Astrocyte of the spinal cord (primary cell): ENCODE results near the gene DEDD.
A peak's percentile ranks its signal among the peaks of the same experiment; 100 is the strongest.

Source experiments
- DNase-seq: peaks from one replicate; pipeline ENCODE4 v3.0.0; 2011; ENCODE audit warnings: low read depth, low spot score
- H3K4me3 ChIP-seq: 2 replicates; pipeline ENCODE4 v1.5.1; 2011; ENCODE audit warnings: low read depth, mild to moderate bottlenecking, low read length, moderate library complexity
- in situ Hi-C: cut with HindIII; loops from 2 replicates; pipeline ENCODE4 v1.10.0; 2017; ENCODE audit warnings: low sequenced_read_pairs
- TF ChIP-seq, protein P1 (sequence below): IDR thresholded peaks from 2 replicates; pipeline ENCODE4 v1.5.1; 2012; ENCODE audit warnings: low read depth, mild to moderate bottlenecking, low read length, inconsistent platforms

Gene DEDD

GRCh38 chr1:161098210-161099068 is 34.0 kb downstream of the DEDD start, which contains the start of gene KLHDC9:
TSS of gene KLHDC9 (plus strand) at chr1:161098361. CDS start at chr1:161098536, 175 bp downstream.
- TF ChIP-seq, protein P1, sequence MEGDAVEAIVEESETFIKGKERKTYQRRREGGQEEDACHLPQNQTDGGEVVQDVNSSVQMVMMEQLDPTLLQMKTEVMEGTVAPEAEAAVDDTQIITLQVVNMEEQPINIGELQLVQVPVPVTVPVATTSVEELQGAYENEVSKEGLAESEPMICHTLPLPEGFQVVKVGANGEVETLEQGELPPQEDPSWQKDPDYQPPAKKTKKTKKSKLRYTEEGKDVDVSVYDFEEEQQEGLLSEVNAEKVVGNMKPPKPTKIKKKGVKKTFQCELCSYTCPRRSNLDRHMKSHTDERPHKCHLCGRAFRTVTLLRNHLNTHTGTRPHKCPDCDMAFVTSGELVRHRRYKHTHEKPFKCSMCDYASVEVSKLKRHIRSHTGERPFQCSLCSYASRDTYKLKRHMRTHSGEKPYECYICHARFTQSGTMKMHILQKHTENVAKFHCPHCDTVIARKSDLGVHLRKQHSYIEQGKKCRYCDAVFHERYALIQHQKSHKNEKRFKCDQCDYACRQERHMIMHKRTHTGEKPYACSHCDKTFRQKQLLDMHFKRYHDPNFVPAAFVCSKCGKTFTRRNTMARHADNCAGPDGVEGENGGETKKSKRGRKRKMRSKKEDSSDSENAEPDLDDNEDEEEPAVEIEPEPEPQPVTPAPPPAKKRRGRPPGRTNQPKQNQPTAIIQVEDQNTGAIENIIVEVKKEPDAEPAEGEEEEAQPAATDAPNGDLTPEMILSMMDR: peak; percentile 37
- in situ Hi-C loops: no loop called here
- peak; percentile 84 for DNase-seq

GRCh38 chr1:161096530-161096929 is 35.9 kb downstream of the DEDD start:
- DNase-seq: no peak
- H3K4me3 ChIP-seq: no peak overlapping the region
- in situ Hi-C loops: no loop called here
- TF ChIP-seq, protein P1: no peak

More at GRCh38 chr1:161098210-161099068, 34.0 kb downstream of the DEDD start, which contains the start of gene KLHDC9:
- H3K4me3 ChIP-seq: peak within 1 kb of the TSS; percentile 44

DNA sequence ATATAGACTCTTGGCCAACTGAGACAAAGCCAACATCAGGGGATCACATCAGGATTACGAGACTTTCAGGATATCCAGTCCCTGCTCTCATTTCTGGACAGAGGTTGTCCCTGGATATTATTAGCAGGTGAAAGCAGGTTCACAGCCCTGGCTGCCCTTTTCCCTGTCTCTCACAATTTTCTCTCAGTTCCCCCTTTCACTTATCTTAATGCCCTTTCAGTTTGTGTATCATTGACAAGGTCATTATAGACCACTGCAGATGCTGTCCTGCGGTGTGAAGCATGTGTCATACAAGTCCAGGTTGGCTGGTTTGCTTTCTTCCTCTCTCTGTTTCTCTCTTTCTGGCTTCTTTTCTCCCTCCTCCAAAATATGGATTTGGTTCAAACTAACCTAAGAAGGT is 36.5 kb downstream of the DEDD start:
- no peak for DNase-seq
- in situ Hi-C loops: no loop called here
- no peak overlapping the region for H3K4me3 ChIP-seq
- TF ChIP-seq, protein P1: no peak

DNA sequence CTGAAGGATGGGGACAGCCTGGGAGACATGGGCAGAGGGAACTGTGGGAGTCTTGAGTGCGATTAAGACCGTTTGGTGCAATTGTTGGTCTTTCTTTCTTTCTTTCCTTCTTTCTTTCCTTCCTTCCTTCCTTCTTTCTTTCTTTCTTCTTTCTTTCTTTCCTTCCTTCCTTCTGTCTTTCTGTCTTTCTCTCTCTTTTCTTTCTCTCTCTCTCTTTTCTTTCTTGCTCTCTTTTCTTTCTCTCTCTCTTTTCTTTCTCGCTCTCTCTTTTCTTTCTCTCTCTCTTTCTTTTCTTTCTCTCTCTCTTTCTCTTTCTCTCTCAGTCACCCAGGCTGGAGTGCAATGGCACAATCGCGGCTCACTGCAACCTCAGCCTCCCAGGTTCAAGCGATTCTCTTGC is 37.2 kb downstream of the DEDD start:
- DNase-seq: no peak
- H3K4me3 ChIP-seq: no peak overlapping the region
- TF ChIP-seq, protein P1: no peak
- in situ Hi-C loops: no loop called here

DNA sequence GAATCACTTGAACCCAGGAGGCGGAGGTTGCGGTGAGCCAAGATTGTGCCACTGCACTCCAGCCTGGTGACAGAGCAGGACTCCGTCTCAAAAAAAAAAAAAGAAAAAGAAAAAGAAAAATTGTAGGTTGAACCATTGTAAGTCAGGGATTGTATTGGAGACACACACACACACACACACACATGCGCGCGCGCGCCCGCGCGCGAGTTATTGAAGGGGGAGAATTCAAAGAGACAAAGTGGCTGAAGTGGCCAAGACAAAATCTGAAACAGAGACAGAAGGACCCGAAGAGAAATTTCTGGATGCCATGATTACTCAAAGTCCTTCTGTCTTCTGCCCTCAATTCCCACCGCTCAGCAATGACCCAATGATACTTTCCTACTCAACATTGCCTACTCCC is 38.0 kb downstream of the DEDD start:
- in situ Hi-C loops: no loop called here
- H3K4me3 ChIP-seq: no peak overlapping the region
- TF ChIP-seq, protein P1: no peak
- DNase-seq: no peak

GRCh38 chr1:161092621-161093028 is 39.8 kb downstream of the DEDD start:
- TF ChIP-seq, protein P1: no peak
- in situ Hi-C loops: no loop called here
- no peak overlapping the region for H3K4me3 ChIP-seq
- DNase-seq: no peak
